NCI-H2196 treated with DMSO at 0.1 percent for 48 hours (cell line): ENCODE results near the gene SLC30A4.

ENCODE experiments used
- DNase-seq: peaks from one replicate; lab custom pipeline; 2025; ENCODE audit not compliant: unreplicated experiment; lab: John Stamatoyannopoulos, UW

SLC30A4 gene

DNA sequence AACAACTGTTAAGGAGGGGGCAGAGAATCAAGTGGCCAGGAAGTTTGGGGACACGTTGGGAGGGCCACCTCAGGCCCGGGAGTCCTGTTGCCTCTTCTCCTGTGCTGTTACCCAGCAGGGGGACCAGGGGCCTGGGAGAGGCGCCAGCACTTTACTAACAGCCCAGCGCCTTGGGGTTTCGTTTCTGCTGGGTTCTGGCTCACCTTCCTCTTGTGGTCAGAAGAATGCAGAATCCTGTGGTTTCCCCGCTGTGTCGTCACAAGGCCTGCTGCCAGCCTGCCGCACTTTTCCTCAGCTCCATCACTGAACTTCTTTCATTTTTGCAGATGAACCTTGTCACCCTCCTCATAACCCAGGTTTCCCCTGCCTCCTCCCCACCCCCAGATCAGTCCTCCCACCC is 67.7 kb downstream of the SLC30A4 start:
- peak; percentile 50 for DNase-seq

GRCh38 chr15:45451265-45451664 is 71.3 kb downstream of the SLC30A4 start:
- no peak for DNase-seq

DNA sequence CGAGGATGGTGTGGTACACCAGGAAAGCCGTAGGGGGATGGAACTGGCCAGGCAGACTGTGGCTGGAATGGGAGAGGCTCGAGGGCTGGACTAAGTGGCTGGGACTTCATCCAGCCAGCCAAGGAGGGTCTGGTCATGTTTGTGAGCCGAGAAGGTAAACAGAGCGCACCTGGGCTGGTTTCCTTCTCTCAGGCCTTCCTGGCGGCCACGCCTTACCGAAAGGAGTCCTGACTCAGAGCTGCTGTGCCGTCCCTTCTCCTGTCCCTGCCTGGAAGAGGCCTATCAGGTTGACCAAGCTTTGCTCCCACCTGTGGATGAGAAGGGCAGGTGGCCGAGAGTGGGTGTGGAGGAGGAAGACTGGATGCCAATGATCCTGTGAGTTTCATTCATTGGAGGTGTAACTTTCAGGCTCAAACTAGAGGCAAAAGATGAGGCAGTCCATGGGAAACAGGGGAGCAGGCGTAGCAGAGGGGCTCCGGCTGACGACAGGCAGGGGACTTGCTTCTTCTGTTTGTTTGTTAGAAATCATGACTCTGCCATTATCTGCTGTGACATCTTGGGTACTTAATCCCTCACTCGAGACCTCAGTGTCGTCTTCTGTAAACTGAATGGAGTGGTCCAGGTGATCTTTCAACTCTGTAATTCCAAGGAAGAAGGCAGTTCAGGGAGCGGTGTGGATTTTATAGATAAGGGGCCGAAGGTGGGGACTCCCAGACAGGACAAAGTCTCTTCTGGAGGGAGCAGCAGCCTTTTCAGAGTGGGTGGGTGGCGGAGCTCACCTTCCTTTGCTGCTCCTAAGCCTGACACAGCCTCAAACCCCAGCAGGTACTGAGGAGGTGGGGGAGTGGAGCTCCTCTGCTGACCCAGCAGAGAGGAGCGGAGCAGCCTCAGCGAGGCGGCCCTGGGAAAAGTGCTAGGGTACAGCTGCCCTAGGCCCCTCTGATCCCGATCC is 72.4 kb downstream of the SLC30A4 start:
- no peak for DNase-seq

DNA sequence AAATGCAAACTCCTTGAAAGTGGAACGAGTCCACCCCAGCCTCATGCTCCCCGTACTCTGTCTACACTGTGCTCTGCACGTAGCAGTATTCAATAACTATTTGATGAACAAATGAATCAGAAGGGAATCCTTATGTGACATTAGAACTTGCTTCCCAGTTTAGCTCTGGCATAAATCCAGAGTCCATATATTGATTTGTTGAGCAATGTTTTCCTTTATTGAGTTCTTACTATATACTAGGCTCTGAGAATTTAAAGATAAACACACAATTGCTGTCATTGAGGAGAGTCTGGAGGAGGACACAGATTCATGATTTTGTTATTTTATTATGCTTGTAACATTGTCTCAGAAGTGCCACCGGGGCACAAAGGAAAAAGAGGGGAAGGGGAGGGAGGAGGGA is 73.2 kb downstream of the SLC30A4 start:
- DNase-seq = no peak

DNA sequence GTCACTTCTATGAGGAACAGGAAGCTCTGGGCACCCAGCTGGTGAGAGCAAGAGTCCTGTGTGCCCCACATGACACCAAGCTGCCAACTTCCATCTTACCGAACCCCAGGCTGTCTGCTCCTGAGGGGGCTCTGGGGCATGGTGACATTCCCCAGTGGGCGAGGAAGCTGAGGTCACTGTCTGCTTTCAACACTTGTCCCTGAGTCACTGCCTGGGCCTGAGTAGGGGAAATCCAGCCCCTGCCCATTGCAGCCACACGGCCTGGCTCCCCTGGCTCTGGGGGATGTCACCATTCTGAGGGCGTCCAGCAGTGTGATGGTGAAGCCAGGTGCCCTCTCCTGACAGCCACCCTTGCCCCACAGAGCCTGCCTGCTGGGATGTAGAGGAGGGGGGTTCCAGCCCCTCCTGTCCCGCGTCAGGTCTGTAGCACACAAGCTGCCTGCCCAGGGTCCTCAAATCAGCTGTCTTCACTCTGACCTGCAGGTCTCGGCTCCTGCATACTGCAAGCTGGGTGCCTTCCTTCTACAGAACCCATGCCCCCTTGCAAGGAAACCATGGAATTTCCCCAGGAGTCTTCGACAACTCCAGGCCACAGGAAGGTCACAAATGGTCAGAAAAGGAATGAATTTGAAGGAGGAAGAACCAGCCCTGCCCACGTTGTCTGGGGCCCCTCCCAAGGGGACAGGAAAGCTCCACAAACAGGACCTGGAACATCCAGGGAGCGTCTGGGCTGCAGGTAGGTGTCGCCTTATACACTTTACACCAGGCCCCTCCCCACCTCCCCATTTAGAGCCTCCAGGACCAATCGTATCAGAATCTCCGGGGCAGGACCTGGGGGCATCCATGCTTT is 74.3 kb downstream of the SLC30A4 start:
- DNase-seq = no peak

DNA sequence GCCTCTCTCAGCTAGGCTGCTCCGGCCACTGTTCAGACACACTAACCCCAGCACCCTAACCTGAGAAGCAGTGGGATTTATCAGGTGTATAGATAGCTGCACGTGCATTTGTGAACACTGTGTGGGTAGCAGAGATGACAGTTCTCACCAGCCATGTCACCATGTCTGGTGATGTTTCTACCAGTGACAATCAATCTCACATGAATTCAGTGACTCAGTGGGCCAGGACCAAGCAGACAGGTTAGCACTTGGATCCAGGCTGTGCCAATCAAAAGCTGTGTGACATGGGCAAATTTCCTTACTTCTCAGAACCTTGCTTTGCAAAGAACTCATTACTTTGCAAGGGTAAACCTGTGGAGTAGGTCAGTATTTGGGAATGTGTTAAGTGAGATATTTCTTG is 78.9 kb downstream of the SLC30A4 start:
- no peak for DNase-seq

DNA sequence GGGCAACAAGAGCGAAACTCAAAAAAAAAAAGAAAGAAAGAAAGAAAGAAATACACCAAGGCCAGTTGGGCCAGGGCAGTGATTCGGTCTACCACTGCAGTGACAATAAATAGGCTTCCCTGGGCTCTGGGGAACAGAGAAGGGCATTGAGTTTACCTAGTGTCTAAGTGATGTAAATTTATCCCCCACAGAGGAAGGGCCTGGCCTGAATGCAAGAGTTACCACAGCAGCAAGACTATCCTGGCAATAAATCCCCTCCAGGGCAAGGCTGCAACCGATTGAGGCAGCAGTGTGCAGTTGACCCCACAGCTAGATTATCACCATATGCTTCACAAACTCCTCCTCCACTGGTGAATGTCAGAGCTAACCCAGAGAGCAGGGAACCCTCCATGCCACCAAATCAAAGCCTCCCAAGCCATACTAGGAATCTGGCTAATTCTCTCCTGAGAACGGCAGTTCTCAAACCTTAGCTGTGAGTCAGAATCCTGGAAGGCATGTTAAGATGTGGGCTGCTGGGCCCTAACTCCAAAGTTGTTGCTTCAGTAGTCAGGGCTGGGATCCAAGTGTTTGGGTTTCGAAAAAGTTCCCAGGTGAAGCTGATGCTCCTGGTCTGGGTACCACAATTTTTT is 79.9 kb downstream of the SLC30A4 start:
- no peak for DNase-seq

DNA sequence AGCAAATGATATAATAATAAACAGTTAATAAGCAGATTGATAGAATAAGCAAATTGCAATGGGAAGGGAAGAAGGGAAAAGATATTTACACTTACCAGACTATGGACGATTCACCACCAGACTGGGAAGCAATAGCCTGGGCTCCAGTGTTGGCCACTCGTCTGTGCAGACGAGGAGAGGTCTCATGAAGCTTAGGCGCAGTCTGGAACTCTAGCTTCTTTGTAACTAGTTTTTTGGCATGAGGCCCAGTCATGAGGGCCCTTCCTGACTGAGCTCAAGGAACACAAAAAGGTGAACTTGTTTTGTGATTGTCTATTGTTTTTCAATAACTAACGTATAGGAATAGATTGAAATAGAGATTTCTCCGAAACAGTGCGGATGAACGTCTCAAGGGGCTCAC is 80.9 kb downstream of the SLC30A4 start:
- DNase-seq = no peak

DNA sequence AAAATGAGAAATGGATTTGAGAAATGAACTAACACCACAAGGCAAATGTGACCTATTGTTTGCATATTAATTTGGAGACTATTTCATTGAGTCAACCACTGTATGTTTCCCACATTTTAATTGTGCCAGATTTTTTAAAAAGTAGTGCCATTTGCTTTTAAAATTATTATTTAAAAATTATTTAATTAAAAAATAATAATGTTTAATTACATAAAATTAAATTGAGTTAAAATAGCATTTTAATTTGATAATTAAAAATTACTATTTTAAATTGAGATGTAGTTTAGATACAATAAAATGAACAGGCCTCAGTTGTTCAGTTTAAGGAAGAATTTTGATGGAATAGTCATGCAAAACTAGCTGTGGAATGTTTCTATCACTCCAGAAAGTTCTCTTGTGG is 81.5 kb downstream of the SLC30A4 start:
- DNase-seq = no peak

DNA sequence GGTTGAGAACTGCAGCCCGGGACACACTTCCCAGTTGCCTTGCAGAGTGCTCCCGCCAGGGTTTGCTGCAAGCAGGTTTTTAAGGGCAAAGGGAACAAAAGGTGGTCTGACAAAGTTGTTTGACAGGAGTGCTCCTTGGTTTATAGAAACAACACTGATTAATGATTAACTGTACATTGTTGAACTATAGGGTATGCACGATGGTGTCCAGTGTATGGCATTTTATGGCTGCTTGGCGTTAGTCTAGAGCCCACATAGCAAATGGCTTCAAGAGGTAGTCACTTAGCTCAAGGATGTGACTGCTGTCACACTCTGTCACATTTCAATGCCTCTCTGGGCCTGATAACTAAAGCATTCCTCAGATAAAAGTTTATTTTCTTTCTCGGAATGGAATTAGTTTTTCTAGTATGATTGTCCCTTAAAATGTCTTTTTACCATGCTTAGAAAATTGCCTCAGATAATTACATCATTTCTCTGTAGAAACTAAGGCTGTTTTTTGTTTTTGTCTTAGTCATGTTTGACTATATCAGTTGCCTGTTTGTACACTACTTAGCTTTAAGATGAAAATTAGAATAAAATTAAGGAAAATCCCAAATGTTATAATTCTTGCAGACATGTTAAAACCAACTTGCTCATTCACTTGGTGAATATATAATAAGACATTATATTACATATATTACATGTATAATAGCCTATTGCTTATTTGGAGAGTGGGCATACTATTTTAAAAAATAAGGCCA is 82.9 kb downstream of the SLC30A4 start:
- DNase-seq = no peak

GRCh38 chr15:45435124-45435903 is 87.2 kb downstream of the SLC30A4 start:
- DNase-seq = no peak

DNA sequence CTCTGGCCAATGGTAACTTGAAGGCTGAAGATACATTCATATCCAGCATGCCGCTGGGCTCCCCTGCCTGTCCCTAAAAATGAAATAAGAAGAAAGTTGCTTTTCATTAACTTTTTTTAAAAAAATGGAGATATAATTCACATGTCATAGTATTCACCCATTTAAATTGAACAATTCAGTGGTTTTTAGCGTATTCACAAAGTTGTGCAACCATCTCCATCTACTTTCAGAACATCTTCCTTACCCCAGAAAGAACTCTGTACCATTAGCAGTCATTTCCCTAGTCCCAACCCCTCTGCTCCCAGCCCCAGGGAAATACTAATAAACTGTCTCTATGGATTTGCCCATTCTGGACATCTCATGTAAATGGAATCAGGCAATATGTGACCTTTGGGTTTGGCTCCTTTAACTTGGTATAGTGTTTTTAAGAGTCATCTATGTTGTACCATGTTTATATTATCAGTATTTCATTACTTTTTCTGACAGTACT is 88.4 kb downstream of the SLC30A4 start:
- no peak for DNase-seq

DNA sequence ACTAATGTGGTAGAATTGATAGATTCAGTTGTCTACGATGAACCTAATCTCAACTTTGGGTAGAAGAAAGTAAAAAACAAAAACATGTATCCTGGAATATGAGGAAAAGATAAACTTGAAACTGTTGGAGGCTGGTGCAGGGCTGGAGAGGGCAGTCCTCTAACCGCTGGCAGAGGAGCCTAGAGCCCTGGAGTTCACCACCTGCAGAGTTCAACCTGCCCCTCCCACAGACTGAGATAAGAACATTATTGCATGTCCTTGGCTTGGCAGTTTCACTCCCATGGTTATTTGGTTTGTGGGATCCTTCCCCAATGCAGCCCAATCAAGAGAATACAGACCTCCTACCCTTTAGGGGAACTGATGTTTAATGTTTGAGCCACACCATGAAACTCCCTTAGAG is 91.0 kb downstream of the SLC30A4 start:
- no peak for DNase-seq

DNA sequence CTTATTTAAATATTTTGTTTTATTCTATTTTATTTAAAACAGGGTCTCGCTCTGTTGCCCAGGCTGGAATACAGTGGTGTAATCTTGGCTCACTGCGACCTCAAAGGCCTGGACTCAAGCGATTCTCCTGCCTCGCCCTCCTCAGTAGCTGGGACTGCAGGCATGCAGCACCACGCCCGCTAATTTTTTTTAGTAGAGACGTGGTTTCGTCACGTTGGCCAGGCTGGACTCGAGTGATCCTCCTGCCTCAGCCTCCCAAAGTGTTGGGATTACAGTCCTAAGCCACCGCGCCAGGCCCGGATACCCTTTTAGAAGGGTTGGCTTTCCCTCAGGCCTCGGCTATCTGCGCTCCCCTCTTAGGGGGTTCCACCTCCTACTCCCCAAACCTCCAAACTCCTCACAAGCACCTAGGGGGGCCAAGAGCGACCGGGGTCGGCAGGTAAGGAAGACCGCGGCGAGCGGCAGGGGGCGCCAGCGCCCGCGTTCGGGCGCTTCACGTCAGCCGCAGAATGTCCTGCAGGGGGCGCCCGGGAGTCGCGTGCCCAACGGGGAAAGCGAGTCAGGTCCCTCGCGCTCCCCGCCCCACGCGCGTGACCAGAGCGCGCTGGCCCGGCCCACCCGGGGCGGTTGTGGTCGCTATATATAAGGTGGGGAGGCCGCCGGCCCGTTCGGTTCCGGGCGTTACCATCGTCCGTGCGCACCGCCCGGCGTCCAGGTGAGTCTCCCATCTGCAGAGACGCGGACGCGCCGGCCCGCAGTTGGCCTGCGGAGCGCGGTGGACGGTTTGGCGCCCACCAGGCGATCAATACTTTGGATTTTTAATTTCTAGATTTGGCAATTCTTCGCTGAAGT is 92.4 kb downstream of the SLC30A4 start:
- DNase-seq = no peak
